Body of pancreas (tissue), 4 donors: ENCODE data around the gene ARHGDIG.

Experiments
- CTCF ChIP-seq, 7 experiments: fragments of 450-650 bp in 4 of 7; fragments of 200-600 bp in 3 of 7; sonication (generic) in 3 of 7; IDR thresholded peaks; one replicate each; pipeline ENCODE4 v1.5.1; 2016 to 2019; ENCODE audit warnings: antibody characterized with exemption in 7 of 7
- POLR2A ChIP-seq, 3 donors: fragments of 450-650 bp; IDR thresholded peaks; one replicate each; pipeline ENCODE4 v1.6.1; 2016; ENCODE audit warnings: antibody characterized with exemption in 3 of 3, mild to moderate bottlenecking in 2 of 3

- TF ChIP-seq CTCF (IDR thresholded peaks at IDR 0.05) (no peak), POLR2A (IDR thresholded peaks at IDR 0.05) (no peak)
Observed at GRCh38 chr16:263182-263774, 17.1 kb upstream of the ARHGDIG start.
